Keratinocyte (primary cell): ENCODE measurements around the gene TRAM2.

Experiments used
- EZH2 ChIP-seq: IDR thresholded peaks from one replicate; pipeline ENCODE4 v1.6.1; 2012; ENCODE audit warnings: inconsistent platforms, mild to moderate bottlenecking, low read length, moderate library complexity
- TF ChIP-seq, protein P1 (sequence below), 3 experiments: IDR thresholded peaks in 1 of 3; conservative IDR thresholded peaks in 1 of 3; optimal IDR thresholded peaks in 1 of 3; 2 replicates in 2 of 3; 3 replicates in 1 of 3; pipeline versions ENCODE3 to v1.5.1; 2011; ENCODE audit warnings: low read length in 3 of 3, mild to moderate bottlenecking in 3 of 3, moderate library complexity in 2 of 3, control low read depth in 1 of 3, inconsistent platforms in 1 of 3; ENCODE audit not compliant: insufficient read depth in 2 of 3; ENCODE audit errors: extremely low read depth in 1 of 3

DNA sequence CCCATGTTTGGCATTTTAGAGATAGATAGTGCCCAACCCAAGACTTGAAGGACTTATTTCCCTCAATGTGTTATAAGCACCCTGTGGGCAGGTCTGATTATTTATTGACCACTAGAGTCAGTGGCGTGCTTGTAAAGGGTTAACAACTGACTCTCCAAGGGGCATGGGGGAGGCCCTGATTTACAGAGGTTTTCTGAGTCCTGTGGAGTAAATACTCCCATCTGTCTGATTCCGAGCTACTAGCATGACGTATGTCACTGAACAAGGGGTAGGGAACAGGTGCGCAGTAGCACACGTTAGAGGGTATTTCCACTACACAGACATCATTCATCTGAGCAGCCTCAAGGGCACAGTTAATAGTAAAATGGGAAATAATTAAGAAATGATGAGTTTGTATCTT, 17.4 kb upstream of the TRAM2 start:
- TF ChIP-seq, protein P1, sequence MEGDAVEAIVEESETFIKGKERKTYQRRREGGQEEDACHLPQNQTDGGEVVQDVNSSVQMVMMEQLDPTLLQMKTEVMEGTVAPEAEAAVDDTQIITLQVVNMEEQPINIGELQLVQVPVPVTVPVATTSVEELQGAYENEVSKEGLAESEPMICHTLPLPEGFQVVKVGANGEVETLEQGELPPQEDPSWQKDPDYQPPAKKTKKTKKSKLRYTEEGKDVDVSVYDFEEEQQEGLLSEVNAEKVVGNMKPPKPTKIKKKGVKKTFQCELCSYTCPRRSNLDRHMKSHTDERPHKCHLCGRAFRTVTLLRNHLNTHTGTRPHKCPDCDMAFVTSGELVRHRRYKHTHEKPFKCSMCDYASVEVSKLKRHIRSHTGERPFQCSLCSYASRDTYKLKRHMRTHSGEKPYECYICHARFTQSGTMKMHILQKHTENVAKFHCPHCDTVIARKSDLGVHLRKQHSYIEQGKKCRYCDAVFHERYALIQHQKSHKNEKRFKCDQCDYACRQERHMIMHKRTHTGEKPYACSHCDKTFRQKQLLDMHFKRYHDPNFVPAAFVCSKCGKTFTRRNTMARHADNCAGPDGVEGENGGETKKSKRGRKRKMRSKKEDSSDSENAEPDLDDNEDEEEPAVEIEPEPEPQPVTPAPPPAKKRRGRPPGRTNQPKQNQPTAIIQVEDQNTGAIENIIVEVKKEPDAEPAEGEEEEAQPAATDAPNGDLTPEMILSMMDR (optimal IDR thresholded peaks at IDR 0.05 in 1 of 3, IDR thresholded peaks at IDR 0.05 in 1 of 3, conservative IDR thresholded peaks at IDR 0.05 in 1 of 3; ENCODE audit: extremely low read depth in 1 of 3, insufficient read depth in 2 of 3, low read length in 3 of 3): no peak
- TF ChIP-seq EZH2: no peak
